ENCODE data around the gene AQR. TPM values are rescaled to one million over a fixed set of nuclear protein-coding genes. Genes with fewer than 3 reads are reported as not detected.

AQR gene
- total and polyA plus RNA-seq, 2 of the 13 experiments (the other 11 are each of a cell fraction or from before 2014, with no cell fraction given) = 18.7 to 31.3 TPM

GRCh38 chr15:34988027-34988902 lies 18.7 kb upstream of the AQR start, which contains the start of gene ZNF770 (continued):
- TF ChIP-seq TAF1 (CRISPR knock-in tag; IDR thresholded peaks at IDR 0.05) (peak; percentile 91), U2AF2 (IDR thresholded peaks at IDR 0.05; ENCODE audit: low read depth, low read length) (no peak), FOSL2 (CRISPR knock-in tag; IDR thresholded peaks at IDR 0.05) (peak; percentile 11; the same call in 1 of the 2 replicates), ZNF468 (CRISPR knock-in tag; IDR thresholded peaks at IDR 0.05) (no peak), ZNF430 (CRISPR knock-in tag; IDR thresholded peaks at IDR 0.05) (peak; percentile 80), ZNF205 (CRISPR knock-in tag; IDR thresholded peaks at IDR 0.05) (peak; percentile 32; the same call in 1 of the 2 replicates), RBM39 (IDR thresholded peaks at IDR 0.05; ENCODE audit: low read depth, low read length, poor library complexity, severe bottlenecking) (peak; percentile 93), IRX3 (CRISPR knock-in tag; IDR thresholded peaks at IDR 0.05; ENCODE audit: borderline replicate concordance, low read depth) (peak; percentile 70; the same call in 1 of the 2 replicates), SETDB1 (CRISPR knock-in tag; IDR thresholded peaks at IDR 0.05; ENCODE audit: borderline replicate concordance) (no peak), NCOA2 (CRISPR knock-in tag; IDR thresholded peaks at IDR 0.05) (peak; percentile 51; the same call in 1 of the 2 replicates), GRHL1 (CRISPR knock-in tag; conservative IDR thresholded peaks at IDR 0.05) (no peak), HBP1 (CRISPR knock-in tag; IDR thresholded peaks at IDR 0.05; ENCODE audit: low read depth) (peak; percentile 91), CBFB (CRISPR knock-in tag; IDR thresholded peaks at IDR 0.05) (peak; percentile 74), FOXO1 (CRISPR knock-in tag; IDR thresholded peaks at IDR 0.05) (peak; percentile 68; the same call in 1 of the 2 replicates), RNF2 (conservative IDR thresholded peaks at IDR 0.05; ENCODE audit: low read depth) (peak; percentile 87), ZBTB42 (CRISPR knock-in tag; IDR thresholded peaks at IDR 0.05) (0 out of 2 replicates have a peak, but pooled peaks have one; percentile 42), BRF2 (CRISPR knock-in tag; IDR thresholded peaks at IDR 0.05) (no peak), ZBTB39 (CRISPR knock-in tag; IDR thresholded peaks at IDR 0.05) (no peak), AGO2 (optimal IDR thresholded peaks at IDR 0.05; ENCODE audit: low read depth, low read length) (peak; percentile 86), ZMAT3 (CRISPR knock-in tag; conservative IDR thresholded peaks at IDR 0.05) (peak; percentile 90; the same call in 1 of the 2 replicates), GATAD1 (CRISPR knock-in tag; IDR thresholded peaks at IDR 0.05) (peak; percentile 93), ZNF20 (CRISPR knock-in tag; IDR thresholded peaks at IDR 0.05) (peak; percentile 67; the same call in 1 of the 2 replicates)
